Uterine smooth muscle cell (primary cell): ENCODE results near the gene PPWD1. TPM values are rescaled to one million over a fixed set of nuclear protein-coding genes. Genes with fewer than 3 reads are reported as not detected.

Source experiments
- total RNA-seq: library from RNA; depleted of rRNA; stranded (reverse); fragments of >200 nt; gene quantifications from 2 replicates; pipeline ENCODE4 v1.2.3, GENCODE V29; 2014

PPWD1 gene
- 42.7 and 52.7 TPM in 2 replicates for total RNA-seq

DNA sequence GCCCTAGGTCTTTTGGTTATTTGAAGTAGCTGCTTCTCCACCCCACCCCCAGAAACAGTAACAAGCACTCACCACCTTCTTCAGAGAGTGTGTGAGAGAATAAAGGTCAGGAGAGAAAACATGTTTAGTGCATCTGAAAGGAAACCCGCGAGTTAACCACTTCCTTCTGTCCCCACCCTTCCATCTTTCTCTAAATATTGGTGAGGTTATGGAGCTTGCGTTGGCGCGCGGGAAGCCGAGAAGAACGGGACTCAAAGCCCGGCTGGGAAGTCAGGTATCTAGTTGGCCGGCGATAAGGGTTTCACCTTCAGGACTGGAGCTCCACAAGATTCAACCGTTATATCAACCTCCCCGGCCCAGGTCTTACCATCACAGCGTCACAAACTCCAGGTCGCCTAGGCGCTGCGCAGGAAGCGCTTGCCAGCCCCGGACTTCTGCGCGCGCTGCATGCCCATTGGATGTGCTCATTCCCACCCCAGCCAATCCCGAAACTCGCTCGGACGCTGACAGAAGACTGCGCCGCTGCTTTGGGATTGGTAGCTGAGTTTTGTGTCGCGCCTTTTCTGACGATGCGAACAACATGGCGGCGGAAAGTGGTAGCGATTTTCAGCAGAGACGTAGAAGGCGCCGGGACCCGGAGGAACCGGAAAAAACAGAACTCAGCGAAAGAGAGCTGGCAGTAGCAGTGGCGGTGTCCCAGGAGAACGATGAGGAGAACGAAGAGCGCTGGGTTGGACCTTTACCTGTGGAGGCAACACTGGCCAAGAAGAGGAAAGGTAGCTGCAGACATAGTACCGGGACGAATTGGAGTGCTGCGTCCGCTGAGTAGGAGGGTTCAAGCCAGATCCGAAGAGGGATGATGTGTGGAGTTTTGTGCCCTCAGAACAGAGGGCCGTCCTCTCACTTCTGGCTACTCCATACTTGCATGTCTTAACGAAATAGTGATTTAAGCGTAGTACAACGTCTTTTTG lies at the start of gene PPWD1, which contains the start of gene CENPK:
Gene PPWD1, plus strand, starts transcription at position 566 of the 971 bp plus-strand sequence. Its CDS starts 15 bp downstream, at position 581.
Gene CENPK, minus strand, starts transcription at position 438 of the 971 bp plus-strand sequence. CDS start 8,261 bp downstream, outside the sequence.

DNA sequence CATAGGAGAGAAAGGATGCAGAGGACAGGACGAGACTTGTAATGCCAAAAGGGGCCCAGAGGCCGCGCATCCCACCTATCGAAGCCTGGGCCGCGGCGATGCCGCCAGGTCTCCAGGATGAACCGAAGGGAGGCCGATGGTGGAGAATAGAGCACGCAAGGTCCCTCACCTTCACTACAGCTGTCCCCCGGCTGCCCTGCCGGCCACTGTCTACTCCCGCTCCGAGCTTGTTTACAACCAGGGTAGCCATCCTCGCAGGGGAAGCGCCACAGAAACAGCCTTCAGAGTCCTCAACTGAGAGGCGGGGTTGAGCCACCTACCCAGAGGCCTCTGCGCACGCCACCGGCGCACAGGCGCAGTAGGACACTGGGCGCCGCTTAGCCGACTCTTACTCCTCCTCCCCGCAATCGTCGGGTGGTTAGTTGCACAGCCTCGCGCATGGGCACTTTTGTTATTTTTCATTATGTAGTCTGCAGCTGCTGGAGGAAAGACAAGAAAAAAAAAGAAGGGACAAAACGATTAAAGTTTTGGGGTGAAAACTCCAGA lies 61.0 kb downstream of the PPWD1 start, which contains the start of gene TRIM23:
Gene TRIM23, minus strand, starts transcription at position 309 of the 546 bp plus-strand sequence. Its CDS starts 59 bp downstream, at position 250.

DNA sequence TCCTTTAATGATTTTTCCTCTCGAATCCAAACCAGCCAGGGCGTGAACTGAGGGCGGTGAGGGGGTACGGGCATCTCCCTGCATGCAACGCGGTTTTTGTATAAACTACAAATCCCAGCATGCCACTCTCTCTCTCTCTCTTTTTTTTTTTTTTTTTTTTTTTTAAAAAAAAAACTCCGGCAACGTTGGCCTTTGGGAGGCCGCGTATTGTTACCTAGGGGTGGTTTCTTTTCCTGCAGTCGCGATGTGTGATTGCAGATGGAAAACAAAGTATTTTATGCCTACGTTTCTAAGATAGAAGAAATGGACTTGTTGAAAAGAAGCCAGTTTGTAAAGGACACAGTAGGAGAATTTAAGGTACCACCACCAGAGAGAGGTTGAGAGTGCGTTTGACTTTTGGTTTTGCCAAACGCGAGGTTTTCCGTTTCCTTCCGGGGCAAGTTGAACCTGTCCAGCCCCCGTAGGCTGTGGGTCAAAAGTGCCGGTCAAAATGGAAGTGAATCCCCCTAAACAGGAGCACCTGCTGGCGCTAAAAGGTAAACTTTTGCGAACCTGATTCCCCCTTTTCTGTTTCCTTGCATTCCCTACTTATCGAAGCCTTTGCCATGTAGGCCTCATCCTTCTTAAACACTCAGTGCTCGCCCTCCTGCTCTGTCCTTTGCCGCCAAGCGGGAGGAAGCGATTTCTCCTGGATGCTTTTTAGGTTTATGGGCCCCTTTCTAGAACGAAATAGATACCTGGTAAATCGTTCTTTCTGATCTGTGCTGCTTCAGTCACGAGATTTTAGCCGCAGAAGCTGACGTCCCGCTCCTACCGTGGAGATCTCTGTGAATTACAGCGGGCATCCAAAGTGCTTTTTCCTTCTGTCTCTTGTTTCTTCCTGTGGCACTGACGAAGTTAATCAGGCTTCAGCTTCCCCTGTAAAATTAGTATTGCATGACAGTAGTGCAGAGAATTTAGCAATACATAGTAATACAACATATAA lies 61.8 kb downstream of the PPWD1 start, which contains the start of the genes SHLD3 and TRAPPC13:
Gene SHLD3, plus strand, starts transcription at position 457 of the 985 bp plus-strand sequence. CDS start 4,561 bp downstream, outside the sequence.
Gene TRAPPC13, plus strand, starts transcription at position 457 of the 985 bp plus-strand sequence. Its CDS starts 34 bp downstream, at position 491.

Other genes with a start within 250 kb of the PPWD1 start
- 155 and 181 TPM in 2 replicates for gene ADAMTS6, start 81.4 kb upstream of the PPWD1 start, total RNA-seq
- 12.2 and 37.4 TPM in 2 replicates for gene CENPK, start 128 bp upstream of the PPWD1 start, total RNA-seq
- gene TRIM23, start 61.0 kb downstream of the PPWD1 start, total RNA-seq: 32.1 and 40.4 TPM in 2 replicates
- 4.4 and 5.0 TPM in 2 replicates for gene SHLD3, start 61.7 kb downstream of the PPWD1 start, total RNA-seq
- 26.4 and 41.5 TPM in 2 replicates for gene TRAPPC13, start 61.7 kb downstream of the PPWD1 start, total RNA-seq
- 20.7 and 33.2 TPM in 2 replicates for gene SGTB, start 158.8 kb downstream of the PPWD1 start, total RNA-seq
- gene NLN, start 158.9 kb downstream of the PPWD1 start, total RNA-seq: 40.0 and 50.1 TPM in 2 replicates